Measurements from ENCODE around the gene FAM120AOS. TPM values are rescaled to one million over a fixed set of nuclear protein-coding genes. Genes with fewer than 3 reads are reported as not detected.
"Not testable (repeated sequence)": the region's sequence is repeated elsewhere in the genome, so short reads cannot be mapped to it uniquely, and the experiment has no call there.

The FAM120AOS gene
- total RNA-seq, 1 donor from 2014 or later: 39.1 TPM

GRCh38 chr9:93450945-93451815 lies 2.2 kb downstream of the FAM120AOS start, which contains the start of gene FAM120A:
Gene FAM120A, plus strand, starts transcription at chr9:93451685. Its CDS starts 231 bp downstream, at chr9:93451916.
- intact Hi-C loops (cut with DNase I): loop anchor here (1.0 to 10.0 kb wide), 4 partner anchors 51 to 326 kb away; no protein-coding TSS in a partner anchor
- DNase-seq (ENCODE audit: low spot score): peak; percentile 86

- no peak for DNase-seq (ENCODE audit: low spot score)
- intact Hi-C loops (cut with DNase I): no loop called here
These were observed 5.7 kb downstream of the FAM120AOS start for GRCh38 chr9:93447655-93448054.

DNA sequence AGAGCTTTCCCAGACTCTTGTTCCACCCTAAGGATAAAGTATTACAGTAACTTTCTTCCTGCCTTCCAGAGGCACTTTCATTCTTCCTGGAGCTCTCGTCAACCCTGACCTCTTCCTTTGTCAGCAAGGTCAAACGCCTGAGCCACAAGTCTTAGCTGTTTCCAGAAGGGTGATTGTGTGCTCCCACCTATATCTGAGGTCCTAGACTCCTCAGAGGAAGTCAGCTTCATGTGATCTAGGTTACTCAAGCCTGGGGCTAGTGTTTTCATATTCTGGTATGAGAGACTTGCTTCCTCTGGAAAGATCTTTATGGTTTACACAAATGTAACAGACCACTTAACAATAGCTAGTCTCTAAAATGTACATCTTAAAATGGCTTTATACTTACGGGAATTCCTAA lies 7.3 kb downstream of the FAM120AOS start:
- DNase-seq (ENCODE audit: low spot score): no peak
- intact Hi-C loops (cut with DNase I): no loop called here

DNA sequence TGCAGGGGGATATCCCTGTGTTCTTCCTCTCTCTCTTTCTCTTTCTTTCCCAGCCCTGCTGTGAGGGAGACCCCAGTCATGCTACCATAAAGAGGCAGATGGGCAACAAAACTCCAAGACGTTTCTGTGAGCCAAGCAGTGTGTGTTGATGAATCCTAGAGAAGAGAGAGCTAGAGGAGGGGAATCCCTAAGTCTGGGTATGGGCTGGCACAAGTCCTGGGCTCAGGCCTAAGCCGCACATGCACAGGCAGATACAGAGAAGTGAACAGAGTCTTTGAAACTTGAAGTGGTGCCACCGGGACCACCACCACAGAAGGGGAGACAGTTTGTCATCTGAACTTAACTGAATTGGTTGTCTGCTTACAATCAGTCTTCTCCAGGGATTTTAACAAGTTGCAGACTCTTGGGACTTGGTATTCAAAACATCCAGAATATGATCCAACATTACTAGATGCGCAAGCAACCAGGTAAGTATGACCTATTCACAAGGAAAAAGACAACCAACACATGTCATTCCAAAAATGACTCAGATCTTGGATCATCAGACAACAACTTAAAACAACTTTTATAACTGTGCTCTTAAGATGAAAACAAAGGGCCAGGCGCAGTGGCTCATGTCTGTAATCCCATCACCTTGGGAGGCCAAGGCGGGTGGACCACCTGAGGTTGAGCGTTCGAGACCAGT lies 12.3 kb downstream of the FAM120AOS start:
- intact Hi-C loops (cut with DNase I): no loop called here
- DNase-seq (ENCODE audit: low spot score): no peak

DNA sequence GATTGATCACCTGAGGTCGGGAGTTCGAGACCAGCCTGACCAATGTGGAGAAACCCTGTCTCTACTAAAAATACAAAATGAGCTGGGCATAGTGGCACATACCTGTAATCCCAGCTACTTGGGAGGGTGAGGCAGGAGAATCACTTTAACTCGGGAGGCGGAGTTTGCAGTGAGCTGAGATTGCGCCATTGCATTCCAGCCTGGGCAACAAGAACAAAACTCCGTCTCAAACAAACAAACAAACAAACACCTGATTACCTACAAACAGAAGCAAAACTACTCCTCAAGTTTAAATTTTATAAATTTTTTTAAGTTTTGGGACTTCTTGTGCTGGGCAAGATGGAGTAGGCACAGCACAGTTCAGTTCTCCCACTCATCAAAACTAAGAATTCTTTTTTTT lies 14.1 kb downstream of the FAM120AOS start:
- intact Hi-C loops (cut with DNase I); DNase-seq (ENCODE audit: low spot score): not testable (repeated sequence)

DNA sequence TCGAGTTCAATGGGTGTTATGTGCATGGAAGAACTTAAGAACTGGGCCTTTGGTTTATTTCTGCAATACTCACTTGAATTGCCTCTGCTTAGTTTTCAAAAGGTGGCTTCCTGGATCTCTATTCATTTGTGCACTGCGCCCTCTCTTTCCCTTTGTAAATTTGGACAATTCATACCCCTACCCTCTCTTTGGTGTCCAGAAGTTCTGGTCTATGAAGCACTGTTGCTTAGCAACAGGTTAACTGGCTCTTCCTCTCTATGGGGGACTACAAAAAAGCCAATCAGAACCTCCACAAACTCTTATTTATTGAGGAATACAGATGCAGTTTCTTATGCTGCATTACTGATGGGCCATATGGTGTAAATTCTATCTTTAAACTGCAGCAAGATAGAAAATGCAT lies 15.4 kb downstream of the FAM120AOS start:
- intact Hi-C loops (cut with DNase I): no loop called here
- no peak for DNase-seq (ENCODE audit: low spot score)

- no peak for DNase-seq (ENCODE audit: low spot score)
- intact Hi-C loops (cut with DNase I): no loop called here
These were observed 16.6 kb downstream of the FAM120AOS start for GRCh38 chr9:93436655-93437407.

- DNase-seq (ENCODE audit: low spot score): no peak
- intact Hi-C loops (cut with DNase I): no loop called here
These were observed 17.2 kb downstream of the FAM120AOS start for GRCh38 chr9:93436218-93436617.

- intact Hi-C loops (cut with DNase I): no loop called here
- no peak for DNase-seq (ENCODE audit: low spot score)
These were observed 18.0 kb downstream of the FAM120AOS start for GRCh38 chr9:93435386-93435785.

DNA sequence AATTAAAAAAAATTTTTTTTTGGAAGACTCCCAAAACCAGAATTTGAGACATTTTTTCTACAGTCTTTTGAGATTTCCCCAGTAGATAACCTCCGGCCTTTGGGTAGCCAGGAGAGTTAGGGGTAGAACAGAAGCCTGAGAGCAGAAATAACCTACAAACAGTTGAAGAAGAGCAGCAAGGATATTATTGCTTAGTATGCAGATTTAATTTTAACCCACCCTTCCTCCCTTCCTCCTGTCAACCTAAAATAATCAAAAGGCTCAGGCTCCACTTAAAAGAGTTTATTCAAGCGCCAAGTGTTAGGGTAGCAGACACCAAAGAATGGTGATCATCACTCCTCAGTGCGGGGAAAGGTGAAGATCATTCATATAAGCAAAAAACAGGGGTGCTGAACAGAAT lies 19.3 kb downstream of the FAM120AOS start:
- DNase-seq (ENCODE audit: low spot score): no peak
- intact Hi-C loops (cut with DNase I): no loop called here

GRCh38 chr9:93432964-93433363 lies 20.4 kb downstream of the FAM120AOS start:
- intact Hi-C loops (cut with DNase I): no loop called here
- no peak for DNase-seq (ENCODE audit: low spot score)

GRCh38 chr9:93431539-93432105 lies 21.8 kb downstream of the FAM120AOS start:
- DNase-seq (ENCODE audit: low spot score): no peak
- intact Hi-C loops (cut with DNase I): no loop called here

- no peak for DNase-seq (ENCODE audit: low spot score)
- intact Hi-C loops (cut with DNase I): no loop called here
These were observed 25.6 kb downstream of the FAM120AOS start for GRCh38 chr9:93427655-93428379.

DNA sequence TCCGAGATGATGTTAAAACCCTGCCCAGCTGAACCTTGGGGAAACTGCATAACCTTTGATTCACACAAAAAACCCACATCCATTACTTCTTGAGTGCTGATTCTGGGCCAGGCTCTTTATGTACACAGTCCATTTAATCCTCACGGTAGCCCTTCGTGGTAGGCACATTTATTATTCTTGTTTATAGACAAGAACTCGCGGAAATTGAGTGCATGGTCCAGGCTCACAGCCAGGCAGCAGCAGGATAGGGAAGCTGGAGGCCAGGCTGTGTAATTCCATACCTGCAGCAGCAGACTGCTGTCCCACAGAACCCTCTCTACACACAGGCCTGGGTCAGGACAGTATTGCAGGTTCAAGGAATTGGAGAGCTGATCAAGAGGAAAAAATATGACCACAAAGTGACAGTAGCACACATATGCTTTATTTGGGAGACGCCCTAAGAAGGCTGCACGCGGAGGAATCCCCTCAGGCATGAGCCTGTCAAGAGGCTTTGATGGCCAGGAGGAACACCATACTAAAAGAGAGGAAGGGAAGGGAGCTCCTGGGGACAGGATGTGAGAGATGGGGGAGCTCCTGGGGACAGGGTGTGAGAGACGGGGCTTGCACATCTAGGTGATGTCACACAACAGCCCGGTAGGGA lies 30.3 kb downstream of the FAM120AOS start:
- no peak for DNase-seq (ENCODE audit: low spot score)
- intact Hi-C loops (cut with DNase I): no loop called here

DNA sequence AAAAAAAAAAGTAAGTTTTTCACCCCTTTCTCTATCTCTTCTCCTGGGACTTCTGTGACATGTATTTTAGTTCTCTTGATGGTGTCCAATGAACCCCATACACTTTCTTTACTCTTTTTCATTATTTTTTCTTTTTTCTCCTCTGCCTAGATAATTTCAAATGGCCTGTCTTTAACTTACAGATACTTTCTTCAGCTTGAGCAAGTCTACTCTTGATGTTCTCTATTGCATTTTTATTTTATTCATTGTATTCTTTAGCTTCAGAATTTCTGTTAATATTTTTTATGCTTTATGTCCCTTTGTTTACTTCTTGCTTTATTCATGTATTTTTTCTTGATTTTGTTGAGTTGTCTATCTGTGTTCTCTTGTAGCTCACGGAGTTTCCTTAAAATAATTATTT lies 34.4 kb downstream of the FAM120AOS start:
- no peak for DNase-seq (ENCODE audit: low spot score)
- intact Hi-C loops (cut with DNase I): no loop called here

DNA sequence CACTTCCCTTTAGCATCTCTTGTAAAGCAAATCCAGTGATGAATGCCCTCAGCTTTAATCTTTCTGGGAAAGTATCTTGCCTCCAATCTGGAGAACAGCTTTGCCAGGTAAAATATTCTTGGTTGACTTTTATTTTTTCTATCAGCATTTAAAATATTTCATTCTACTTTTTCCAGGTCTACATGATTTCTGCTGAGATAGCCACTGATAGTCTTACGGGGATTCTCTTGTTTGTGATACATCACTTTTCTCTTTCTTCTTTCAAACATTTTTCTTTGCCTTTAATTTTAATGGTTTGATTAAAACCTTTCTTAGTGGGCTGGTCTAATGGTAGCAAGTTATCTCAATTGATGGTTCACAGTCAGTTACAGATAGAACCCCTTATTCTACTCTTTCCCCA lies 35.8 kb downstream of the FAM120AOS start:
- intact Hi-C loops (cut with DNase I): no loop called here
- no peak for DNase-seq (ENCODE audit: low spot score)

- no peak for DNase-seq (ENCODE audit: low spot score)
- intact Hi-C loops (cut with DNase I): no loop called here
These were observed 36.7 kb downstream of the FAM120AOS start for GRCh38 chr9:93416530-93417235.

DNA sequence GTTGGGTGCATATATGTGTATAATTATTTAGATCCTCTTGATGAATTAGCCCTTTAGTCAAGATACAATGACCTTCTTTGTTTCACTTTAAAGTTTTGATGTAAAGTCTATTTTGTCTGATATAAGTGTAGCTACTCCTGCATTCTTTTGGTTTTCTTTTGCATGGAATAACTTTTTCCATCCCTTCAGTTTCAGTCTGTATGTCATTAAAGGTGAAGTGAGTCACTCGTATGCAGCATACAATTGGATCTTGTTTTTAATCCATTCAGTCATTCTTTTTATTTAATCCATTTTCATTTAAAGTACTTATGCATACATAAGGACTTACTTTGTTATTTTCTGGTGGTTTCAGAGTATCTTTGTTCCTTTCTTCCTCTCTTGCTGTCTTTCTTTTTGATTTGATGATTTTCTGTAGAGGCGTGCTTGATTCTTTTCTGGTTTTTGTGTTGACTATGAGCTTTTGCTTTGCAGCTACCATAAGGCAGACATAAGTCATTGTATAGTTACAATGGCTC lies 38.1 kb downstream of the FAM120AOS start:
- DNase-seq (ENCODE audit: low spot score): no peak
- intact Hi-C loops (cut with DNase I): no loop called here

Measured in cardiac septum (tissue), 1 donor.